T-helper 17 cell (primary cell): ENCODE results near the gene MUSTN1. TPM values are rescaled to one million over a fixed set of nuclear protein-coding genes. Genes with fewer than 3 reads are reported as not detected.
A peak's percentile ranks its signal among the peaks of the same experiment; 100 is the strongest.

ENCODE experiments used
- ATAC-seq: fragments of 150-1000 bp; cut with Tn5 transposase; 2 replicates; pipeline ENCODE4 v1.10.0; 2021; ENCODE audit warnings: mild to moderate bottlenecking, moderate library complexity
- DNase-seq, 3 donors: peaks; one replicate each; pipeline versions ENCODE4 v3.0.0 to v3.0.0-alpha.2; 2020 to 2021
- H3K9me3 ChIP-seq: one replicate; pipeline ENCODE4 v1.7.0; 2013; ENCODE audit warnings: low read length, mild to moderate bottlenecking; ENCODE audit not compliant: control insufficient read depth, poor library complexity, severe bottlenecking
- H3K27ac Mint-ChIP-seq: one replicate; pipeline ENCODE4 v1.8.0; 2022; ENCODE audit warnings: mild to moderate bottlenecking, moderate library complexity, mixed read lengths
- H3K27me3 Mint-ChIP-seq: one replicate; pipeline ENCODE4 v1.8.0; 2022; ENCODE audit warnings: mixed read lengths
- H3K36me3 Mint-ChIP-seq: one replicate; pipeline ENCODE4 v1.8.0; 2022; ENCODE audit warnings: low read depth, mixed read lengths
- H3K4me1 Mint-ChIP-seq: one replicate; pipeline ENCODE4 v1.8.0; 2022; ENCODE audit warnings: mild to moderate bottlenecking, mixed read lengths
- H3K4me3 Mint-ChIP-seq: one replicate; pipeline ENCODE4 v1.8.0; 2022; ENCODE audit warnings: mild to moderate bottlenecking, moderate library complexity, mixed read lengths
- total RNA-seq, 4 donors: library from RNA in 2 of 4; stranded (reverse) in 2 of 4; gene quantifications; one replicate each; pipeline ENCODE4 v1.2.3 and lab custom pipeline; 2022 to 2026

Gene MUSTN1
- total RNA-seq, 2 donors from 2014 or later, result 12.3 to 16.0 TPM

GRCh38 chr3:52838561-52839267 is 3.9 kb upstream of the MUSTN1 start:
- no peaks in the 10 kb centered on the region for H3K27me3 Mint-ChIP-seq
- no peak for DNase-seq
- H3K36me3 Mint-ChIP-seq, result peaks cover 7% of the 10 kb centered on the region
- H3K9me3 ChIP-seq, result no peaks in the 10 kb centered on the region
- H3K4me3 Mint-ChIP-seq, result no peak overlapping the region
- ATAC-seq, result peak; percentile 81
- H3K4me1 Mint-ChIP-seq, result peaks cover 25% of the 10 kb centered on the region
- H3K27ac Mint-ChIP-seq, result peak overlapping the region; percentile 61

- ATAC-seq (no peak), DNase-seq (no peak)
- Mint-ChIP-seq H3K27me3 (no peaks in the 10 kb centered on the region), H3K36me3 (peaks cover 7% of the 10 kb centered on the region), H3K4me1 (peaks cover 25% of the 10 kb centered on the region), H3K27ac (peak overlapping the region; percentile 61), H3K4me3 (peak overlapping the region; percentile 19)
- H3K9me3 ChIP-seq, result no peaks in the 10 kb centered on the region
These were observed 2.2 kb upstream of the MUSTN1 start for GRCh38 chr3:52836986-52837385.

- Mint-ChIP-seq H3K36me3 (peaks cover 2% of the 10 kb centered on the region), H3K4me1 (peaks cover 25% of the 10 kb centered on the region), H3K4me3 (peak overlapping the region; percentile 19), H3K27me3 (no peaks in the 10 kb centered on the region), H3K27ac (peak overlapping the region; percentile 61)
- no peak for DNase-seq
- ATAC-seq, result no peak
- no peaks in the 10 kb centered on the region for H3K9me3 ChIP-seq
These were observed 1.6 kb upstream of the MUSTN1 start for GRCh38 chr3:52836471-52836845.

- Mint-ChIP-seq H3K4me1 (peaks cover 25% of the 10 kb centered on the region), H3K4me3 (peak overlapping the region; percentile 3), H3K27me3 (no peaks in the 10 kb centered on the region), H3K36me3 (peaks cover 2% of the 10 kb centered on the region), H3K27ac (no peak overlapping the region)
- ATAC-seq (no peak), DNase-seq (no peak)
- H3K9me3 ChIP-seq, result no peaks in the 10 kb centered on the region
These were observed 1.1 kb upstream of the MUSTN1 start for GRCh38 chr3:52835766-52836470.

GRCh38 chr3:52833202-52833601 is 1.6 kb downstream of the MUSTN1 start:
- no peaks in the 10 kb centered on the region for H3K9me3 ChIP-seq
- DNase-seq (no peak), ATAC-seq (no peak)
- Mint-ChIP-seq H3K27me3 (no peaks in the 10 kb centered on the region), H3K36me3 (no peaks in the 10 kb centered on the region), H3K4me3 (no peak overlapping the region), H3K4me1 (peaks cover 13% of the 10 kb centered on the region), H3K27ac (no peak overlapping the region)

GRCh38 chr3:52831500-52832301 is 3.1 kb downstream of the MUSTN1 start:
- DNase-seq (no peak), ATAC-seq (no peak)
- H3K9me3 ChIP-seq, result no peaks in the 10 kb centered on the region
- no peak overlapping the region for H3K4me3 Mint-ChIP-seq
- H3K27me3 Mint-ChIP-seq, result no peaks in the 10 kb centered on the region
- no peaks in the 10 kb centered on the region for H3K36me3 Mint-ChIP-seq
- H3K27ac Mint-ChIP-seq, result peak overlapping the region; percentile 59
- peaks cover 3% of the 10 kb centered on the region for H3K4me1 Mint-ChIP-seq

- Mint-ChIP-seq H3K27me3 (no peaks in the 10 kb centered on the region), H3K27ac (no peak within 1 kb of the TSS), H3K4me1 (peaks cover 2% of the 10 kb centered on the region), H3K36me3 (no peaks in the 10 kb centered on the region), H3K4me3 (no peak within 1 kb of the TSS)
- H3K9me3 ChIP-seq, result no peaks in the 10 kb centered on the region
- ATAC-seq (no peak), DNase-seq (no peak)
These were observed 4.1 kb downstream of the MUSTN1 start, which contains the start of gene ITIH4 for GRCh38 chr3:52830535-52831258. Gene ITIH4, minus strand, starts transcription at chr3:52830672. Its CDS starts 30 bp downstream, at chr3:52830642.

GRCh38 chr3:52829906-52830463 is 4.8 kb downstream of the MUSTN1 start:
- no peaks in the 10 kb centered on the region for H3K9me3 ChIP-seq
- DNase-seq (no peak), ATAC-seq (no peak)
- H3K36me3 Mint-ChIP-seq, result peaks cover 1% of the 10 kb centered on the region
- H3K27me3 Mint-ChIP-seq, result no peaks in the 10 kb centered on the region
- peaks cover 2% of the 10 kb centered on the region for H3K4me1 Mint-ChIP-seq
- no peak overlapping the region for H3K27ac Mint-ChIP-seq
- no peak overlapping the region for H3K4me3 Mint-ChIP-seq

- ATAC-seq, result no peak
- Mint-ChIP-seq H3K4me1 (peaks cover 2% of the 10 kb centered on the region), H3K4me3 (no peak overlapping the region), H3K27me3 (no peaks in the 10 kb centered on the region), H3K36me3 (peaks cover 3% of the 10 kb centered on the region), H3K27ac (no peak overlapping the region)
- H3K9me3 ChIP-seq, result no peaks in the 10 kb centered on the region
- DNase-seq, result no peak
These were observed 5.3 kb downstream of the MUSTN1 start for GRCh38 chr3:52829482-52829881.

- Mint-ChIP-seq H3K4me3 (no peak overlapping the region), H3K4me1 (no peaks in the 10 kb centered on the region), H3K27me3 (no peaks in the 10 kb centered on the region), H3K27ac (no peak overlapping the region), H3K36me3 (peaks cover 3% of the 10 kb centered on the region)
- ATAC-seq, result no peak
- DNase-seq, result no peak
- no peaks in the 10 kb centered on the region for H3K9me3 ChIP-seq
These were observed 6.9 kb downstream of the MUSTN1 start for GRCh38 chr3:52827866-52828376.

- Mint-ChIP-seq H3K27me3 (no peaks in the 10 kb centered on the region), H3K27ac (no peak overlapping the region), H3K4me3 (no peak overlapping the region), H3K4me1 (no peaks in the 10 kb centered on the region), H3K36me3 (peaks cover 3% of the 10 kb centered on the region)
- no peaks in the 10 kb centered on the region for H3K9me3 ChIP-seq
- ATAC-seq, result no peak
- DNase-seq, result no peak
These were observed 7.4 kb downstream of the MUSTN1 start for GRCh38 chr3:52827441-52827840.

GRCh38 chr3:52824037-52824436 is 10.8 kb downstream of the MUSTN1 start:
- DNase-seq, result no peak
- ATAC-seq, result no peak
- Mint-ChIP-seq H3K4me3 (no peak overlapping the region), H3K36me3 (peaks cover 3% of the 10 kb centered on the region), H3K27me3 (no peaks in the 10 kb centered on the region), H3K27ac (no peak overlapping the region), H3K4me1 (no peaks in the 10 kb centered on the region)
- H3K9me3 ChIP-seq, result no peaks in the 10 kb centered on the region
